GM23248 (cell line): ENCODE results near the gene ADGRG4.

ENCODE experiments used
- EZH2 ChIP-seq: fragments of 200-600 bp; sonication (generic); IDR thresholded peaks from 2 replicates; pipeline ENCODE4 v1.6.1; 2018; ENCODE audit warnings: antibody characterized with exemption, mild to moderate bottlenecking; ENCODE audit not compliant: insufficient read depth, poor library complexity, severe bottlenecking
- EZH2phosphoT487 ChIP-seq: fragments of 200-600 bp; sonication (generic); IDR thresholded peaks from 2 replicates; pipeline ENCODE4 v1.6.1; 2018; ENCODE audit warnings: antibody characterized with exemption, moderate library complexity, mild to moderate bottlenecking, low read depth; ENCODE audit not compliant: insufficient read depth

DNA sequence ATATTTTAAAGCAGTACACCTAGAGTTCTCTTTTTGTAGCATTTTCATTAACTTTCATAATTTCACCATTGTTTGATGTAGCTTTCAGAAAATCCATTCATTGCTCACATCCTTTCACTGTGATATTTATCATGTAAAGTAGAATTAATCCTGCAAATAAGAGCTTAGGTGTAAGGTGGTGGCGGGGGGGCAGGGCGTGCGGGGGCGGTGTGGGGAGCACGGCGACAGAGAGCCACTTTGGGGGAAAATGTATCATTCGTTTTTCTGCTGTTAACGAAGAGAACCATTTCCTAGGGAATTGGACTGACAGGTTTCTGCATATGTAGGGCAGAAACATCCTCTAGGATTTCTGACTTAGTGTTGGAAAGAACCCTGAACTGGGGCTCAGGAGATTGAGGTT lies 104.4 kb downstream of the ADGRG4 start:
- TF ChIP-seq EZH2 (no peak), EZH2phosphoT487 (no peak)
